ENCODE measurements around the gene TPRG1L. TPM values are rescaled to one million over a fixed set of nuclear protein-coding genes. Genes with fewer than 3 reads are reported as not detected.

TPRG1L gene
- total and polyA plus RNA-seq, 4 donors = 24.1 to 46.6 (median 32.9) TPM

DNA sequence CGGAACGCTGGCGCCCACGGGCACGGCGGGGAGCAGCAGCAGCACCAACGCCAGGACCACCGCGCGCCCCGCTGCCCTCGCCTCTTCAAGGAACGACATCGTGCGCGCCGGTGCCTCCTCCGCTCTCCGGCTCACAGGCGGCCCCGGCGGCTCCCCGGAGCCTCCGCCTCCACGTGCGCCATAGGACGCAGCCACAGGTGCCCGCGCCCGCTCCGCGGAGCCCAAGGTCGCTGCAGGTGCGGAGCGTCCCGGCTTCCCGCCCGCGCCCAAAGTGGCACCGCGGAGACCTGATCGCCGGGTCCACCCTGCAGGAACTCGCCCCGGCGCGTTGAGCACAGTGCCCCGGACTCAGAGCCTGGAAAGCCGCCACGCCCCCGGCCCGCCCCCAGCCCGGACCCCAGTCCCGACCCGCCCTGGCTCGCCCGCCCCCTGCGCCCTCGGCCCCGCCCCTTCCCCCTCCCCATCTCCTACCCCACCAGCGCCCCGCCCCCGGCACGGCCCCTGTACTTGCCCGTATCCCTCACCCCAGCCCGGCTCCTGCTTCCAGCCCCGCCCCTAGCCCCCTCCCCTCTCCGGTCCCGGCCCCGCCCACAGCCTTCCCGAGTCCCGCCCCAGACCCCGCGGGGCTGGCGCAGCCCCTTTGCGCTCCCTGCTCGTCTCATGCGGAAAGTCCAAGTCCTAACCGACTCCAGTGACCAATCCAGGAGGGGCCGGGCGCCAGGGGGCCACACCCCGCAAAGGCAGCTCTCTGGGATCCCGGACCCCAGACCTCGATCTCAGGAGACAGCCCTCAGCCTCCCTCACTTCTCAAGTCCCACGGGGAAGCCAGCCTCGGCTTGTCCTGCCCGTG is 13.4 kb upstream of the TPRG1L start, which contains the start of gene MEGF6:
MEGF6 (minus strand) TSS at position 339 of the 850 bp plus-strand sequence; CDS start at position 99, 240 bp downstream.
- Histone ChIP-seq H3K9me3 (ENCODE audit: control insufficient read depth in 4 of 4, insufficient read depth in 3 of 4, low read length in 3 of 4) (no peaks in the 10 kb centered on the region), H3K4me1 (ENCODE audit: control insufficient read depth in 5 of 5, insufficient read depth in 5 of 5, low read length in 5 of 5) (peaks cover 0 to 62% (median 18%) of the 10 kb centered on the region in 5 donors), H3K27ac (ENCODE audit: low read depth in 1 of 2, low read length in 1 of 2) (peak within 1 kb of the TSS in 1 of 2 donors; percentile 32), H3K4me3 (peak within 1 kb of the TSS; percentile 41), H3K36me3 (ENCODE audit: control insufficient read depth in 4 of 4, insufficient read depth in 4 of 4, low read length in 4 of 4) (peaks cover 0 to 4% (median 0%) of the 10 kb centered on the region in 4 donors), H3K27me3 (ENCODE audit: control insufficient read depth in 3 of 3, insufficient read depth in 3 of 3, low read length in 2 of 3) (no peaks in the 10 kb centered on the region), H3K9ac (ENCODE audit: insufficient read depth in 1 of 2, low read length in 2 of 2) (no peak within 1 kb of the TSS)
- peak; percentile 36 for ATAC-seq (ENCODE audit: insufficient read depth, low FRiP score)
- WGBS, 2 donors = 1% methylated on average over 67 to 87 of the region's 87 CpGs
- DNase-seq = peak; percentile 95 to 98 (median 96)
- TF ChIP-seq, protein P1, sequence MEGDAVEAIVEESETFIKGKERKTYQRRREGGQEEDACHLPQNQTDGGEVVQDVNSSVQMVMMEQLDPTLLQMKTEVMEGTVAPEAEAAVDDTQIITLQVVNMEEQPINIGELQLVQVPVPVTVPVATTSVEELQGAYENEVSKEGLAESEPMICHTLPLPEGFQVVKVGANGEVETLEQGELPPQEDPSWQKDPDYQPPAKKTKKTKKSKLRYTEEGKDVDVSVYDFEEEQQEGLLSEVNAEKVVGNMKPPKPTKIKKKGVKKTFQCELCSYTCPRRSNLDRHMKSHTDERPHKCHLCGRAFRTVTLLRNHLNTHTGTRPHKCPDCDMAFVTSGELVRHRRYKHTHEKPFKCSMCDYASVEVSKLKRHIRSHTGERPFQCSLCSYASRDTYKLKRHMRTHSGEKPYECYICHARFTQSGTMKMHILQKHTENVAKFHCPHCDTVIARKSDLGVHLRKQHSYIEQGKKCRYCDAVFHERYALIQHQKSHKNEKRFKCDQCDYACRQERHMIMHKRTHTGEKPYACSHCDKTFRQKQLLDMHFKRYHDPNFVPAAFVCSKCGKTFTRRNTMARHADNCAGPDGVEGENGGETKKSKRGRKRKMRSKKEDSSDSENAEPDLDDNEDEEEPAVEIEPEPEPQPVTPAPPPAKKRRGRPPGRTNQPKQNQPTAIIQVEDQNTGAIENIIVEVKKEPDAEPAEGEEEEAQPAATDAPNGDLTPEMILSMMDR (IDR thresholded peaks at IDR 0.05; ENCODE audit: control extremely low read depth, extremely low read depth) = no peak

DNA sequence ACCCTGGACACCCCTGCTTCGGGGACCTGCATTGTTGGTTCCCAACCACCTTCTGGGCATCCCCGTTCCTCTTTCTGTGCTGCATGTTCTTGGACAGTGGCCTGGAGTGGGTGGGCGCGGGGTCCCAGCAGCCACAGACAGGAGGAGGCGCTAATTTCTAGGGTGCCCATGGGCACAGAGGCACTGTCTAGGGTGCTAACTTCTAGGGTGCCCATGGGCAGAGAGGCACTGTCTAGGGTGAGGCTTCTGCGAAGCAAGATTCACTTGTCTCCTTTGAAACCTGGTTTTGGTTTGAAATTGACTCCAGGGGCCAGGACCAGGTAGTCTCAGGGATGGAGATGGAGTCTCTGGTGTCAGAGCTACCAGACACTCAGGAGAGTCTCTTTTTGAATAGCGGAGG is 12.7 kb upstream of the TPRG1L start:
- no peak for DNase-seq
- ATAC-seq (ENCODE audit: insufficient read depth, low FRiP score) = no peak
- H3K9me3 ChIP-seq (ENCODE audit: control insufficient read depth in 4 of 4, insufficient read depth in 3 of 4, low read length in 3 of 4) = no peaks in the 10 kb centered on the region
- peaks cover 0 to 58% (median 18%) of the 10 kb centered on the region in 5 donors for H3K4me1 ChIP-seq (ENCODE audit: control insufficient read depth in 5 of 5, insufficient read depth in 5 of 5, low read length in 5 of 5)
- H3K9ac ChIP-seq (ENCODE audit: insufficient read depth in 1 of 2, low read length in 2 of 2) = no peak overlapping the region
- no peak overlapping the region for H3K27ac ChIP-seq (ENCODE audit: low read depth in 1 of 2, low read length in 1 of 2)
- H3K4me3 ChIP-seq = no peak overlapping the region
- TF ChIP-seq, protein P1 (IDR thresholded peaks at IDR 0.05; ENCODE audit: control extremely low read depth, extremely low read depth) = no peak
- H3K27me3 ChIP-seq (ENCODE audit: control insufficient read depth in 3 of 3, insufficient read depth in 3 of 3, low read length in 2 of 3) = no peaks in the 10 kb centered on the region
- WGBS, 2 donors = 53 to 63% methylated on average over 7 of the region's 7 CpGs
- no peaks in the 10 kb centered on the region for H3K36me3 ChIP-seq (ENCODE audit: control insufficient read depth in 4 of 4, insufficient read depth in 4 of 4, low read length in 4 of 4)

DNA sequence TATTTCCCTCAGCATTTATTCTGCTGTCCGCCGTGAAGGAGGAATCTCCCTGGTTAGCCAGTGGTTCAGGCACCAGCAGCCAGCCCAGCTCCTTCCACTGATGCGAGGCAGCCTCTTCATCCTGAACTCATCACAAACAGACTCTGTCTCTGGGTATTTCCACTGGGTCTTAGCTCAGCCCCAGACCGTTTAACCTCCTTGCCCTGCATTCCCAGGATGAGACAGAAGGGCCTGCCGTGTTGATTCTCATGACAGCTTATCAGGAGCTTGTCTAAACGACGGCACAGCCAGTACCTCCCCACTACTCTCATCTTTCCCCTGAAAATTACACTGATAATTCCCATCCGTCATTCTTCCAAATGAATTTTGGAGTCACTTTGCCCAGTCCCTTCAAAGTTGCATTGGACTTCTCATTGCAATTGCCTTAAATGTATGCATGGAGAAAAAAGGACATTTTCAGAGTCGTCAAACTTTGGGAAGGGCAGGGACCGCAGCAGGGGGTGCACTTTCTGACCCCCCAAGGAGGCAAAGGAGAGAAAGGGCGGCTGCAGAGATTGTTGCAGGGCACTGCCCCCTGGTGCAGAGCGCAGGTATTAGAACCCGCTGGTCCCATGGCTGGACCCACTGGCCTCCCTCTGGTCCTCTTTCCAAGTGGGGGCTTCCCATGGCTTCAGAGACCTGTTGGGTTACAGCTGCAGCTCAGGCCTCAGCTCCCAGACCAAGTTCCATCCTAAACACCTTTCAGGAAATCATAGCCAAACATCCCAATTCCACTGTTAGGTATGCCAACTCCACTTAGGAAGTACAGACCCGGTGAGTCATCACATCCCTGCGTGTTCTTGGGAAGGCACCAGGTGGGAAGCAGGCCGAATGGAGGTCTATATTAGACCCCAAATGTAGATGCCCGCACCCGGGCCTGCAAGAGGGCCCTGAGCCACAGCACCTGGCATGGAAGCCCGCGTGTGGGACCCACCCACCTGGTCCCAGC is 9.8 kb upstream of the TPRG1L start:
- H3K9me3 ChIP-seq (ENCODE audit: control insufficient read depth in 4 of 4, insufficient read depth in 3 of 4, low read length in 3 of 4) = no peaks in the 10 kb centered on the region
- TF ChIP-seq, protein P1 (IDR thresholded peaks at IDR 0.05; ENCODE audit: control extremely low read depth, extremely low read depth) = no peak

More for the DNA sequence above, 9.8 kb upstream of the TPRG1L start:
- 65 to 67% methylated on average over 20 of the region's 20 CpGs for WGBS, 2 donors
- Histone ChIP-seq H3K36me3 (ENCODE audit: control insufficient read depth in 4 of 4, insufficient read depth in 4 of 4, low read length in 4 of 4) (no peaks in the 10 kb centered on the region), H3K27ac (ENCODE audit: low read depth in 1 of 2, low read length in 1 of 2) (no peak overlapping the region), H3K4me3 (no peak overlapping the region), H3K4me1 (ENCODE audit: control insufficient read depth in 5 of 5, insufficient read depth in 5 of 5, low read length in 5 of 5) (peaks cover 0 to 48% (median 13%) of the 10 kb centered on the region in 5 donors), H3K9ac (ENCODE audit: insufficient read depth in 1 of 2, low read length in 2 of 2) (no peak overlapping the region), H3K27me3 (ENCODE audit: control insufficient read depth in 3 of 3, insufficient read depth in 3 of 3, low read length in 2 of 3) (no peaks in the 10 kb centered on the region)
- DNase-seq (no peak), ATAC-seq (ENCODE audit: insufficient read depth, low FRiP score) (no peak)
